HG03575 (cell line): ENCODE measurements around the gene PNPT1.
A peak's percentile ranks its signal among the peaks of the same experiment; 100 is the strongest.
"Not testable (repeated sequence)": the region's sequence is repeated elsewhere in the genome, so short reads cannot be mapped to it uniquely, and the experiment has no call there.

Experiments
- ATAC-seq: cut with Tn5 transposase; IDR thresholded peaks from one replicate; pipeline ENCODE4 v1.9.1; 2021; ENCODE audit not compliant: unreplicated experiment, insufficient number of reproducible peaks, low FRiP score; ENCODE audit errors: extremely low read depth

Gene PNPT1

GRCh38 chr2:55703350-55703749, 9.7 kb upstream of the PNPT1 start:
- no peak for ATAC-seq

DNA sequence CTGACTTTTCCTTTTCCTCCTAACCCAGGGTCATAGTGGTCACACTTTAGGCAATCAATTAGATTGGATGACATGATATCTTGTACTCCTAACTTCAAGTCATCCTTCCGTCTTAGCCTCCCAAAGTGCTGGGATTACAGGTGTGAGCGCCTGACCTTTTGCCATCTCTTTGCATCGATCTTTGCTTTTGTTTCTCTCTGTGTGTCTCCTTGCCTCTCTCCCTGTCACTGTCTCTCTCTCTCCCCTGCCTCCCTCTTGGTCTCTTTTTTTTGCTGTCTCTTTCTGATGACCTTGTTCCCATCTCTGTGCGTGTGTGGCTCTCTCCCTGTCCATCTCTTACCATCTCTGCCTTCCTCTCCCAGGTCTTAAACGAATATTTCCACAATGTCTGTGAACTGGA, 904 bp downstream of the PNPT1 start:
- ATAC-seq = not testable (repeated sequence)

GRCh38 chr2:55672630-55673029, 21.0 kb downstream of the PNPT1 start:
- ATAC-seq = no peak

GRCh38 chr2:55668956-55669355, 24.7 kb downstream of the PNPT1 start:
- no peak for ATAC-seq

DNA sequence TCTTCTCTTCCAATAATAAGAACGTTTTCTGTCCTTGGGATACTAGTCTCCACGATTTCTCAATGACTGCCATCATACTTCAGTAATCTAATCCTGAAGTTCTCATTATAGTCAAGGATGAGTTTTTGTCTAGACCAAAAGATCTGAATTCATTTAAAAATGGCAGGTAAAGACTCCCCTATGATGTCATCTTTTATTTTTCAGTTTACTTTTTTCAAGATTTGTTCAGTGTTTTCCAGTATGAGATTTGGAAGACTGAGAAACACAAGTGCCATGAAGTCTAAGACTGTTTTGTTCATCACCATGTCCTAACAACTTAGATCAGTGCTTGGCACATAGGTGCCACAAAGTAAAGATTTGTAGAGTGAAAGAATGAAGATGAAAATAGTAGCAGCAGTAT, 40.4 kb downstream of the PNPT1 start:
- ATAC-seq = no peak

GRCh38 chr2:55649211-55649610, 44.4 kb downstream of the PNPT1 start:
- no peak for ATAC-seq

- no peak for ATAC-seq
These were observed 56.8 kb downstream of the PNPT1 start for GRCh38 chr2:55636831-55637230.

GRCh38 chr2:55628931-55629330, 64.7 kb downstream of the PNPT1 start:
- no peak for ATAC-seq

GRCh38 chr2:55627915-55628314, 65.7 kb downstream of the PNPT1 start:
- no peak for ATAC-seq

- no peak for ATAC-seq
These were observed 71.8 kb downstream of the PNPT1 start for GRCh38 chr2:55621802-55622201.

- no peak for ATAC-seq
These were observed 73.4 kb downstream of the PNPT1 start for GRCh38 chr2:55620123-55620779.

DNA sequence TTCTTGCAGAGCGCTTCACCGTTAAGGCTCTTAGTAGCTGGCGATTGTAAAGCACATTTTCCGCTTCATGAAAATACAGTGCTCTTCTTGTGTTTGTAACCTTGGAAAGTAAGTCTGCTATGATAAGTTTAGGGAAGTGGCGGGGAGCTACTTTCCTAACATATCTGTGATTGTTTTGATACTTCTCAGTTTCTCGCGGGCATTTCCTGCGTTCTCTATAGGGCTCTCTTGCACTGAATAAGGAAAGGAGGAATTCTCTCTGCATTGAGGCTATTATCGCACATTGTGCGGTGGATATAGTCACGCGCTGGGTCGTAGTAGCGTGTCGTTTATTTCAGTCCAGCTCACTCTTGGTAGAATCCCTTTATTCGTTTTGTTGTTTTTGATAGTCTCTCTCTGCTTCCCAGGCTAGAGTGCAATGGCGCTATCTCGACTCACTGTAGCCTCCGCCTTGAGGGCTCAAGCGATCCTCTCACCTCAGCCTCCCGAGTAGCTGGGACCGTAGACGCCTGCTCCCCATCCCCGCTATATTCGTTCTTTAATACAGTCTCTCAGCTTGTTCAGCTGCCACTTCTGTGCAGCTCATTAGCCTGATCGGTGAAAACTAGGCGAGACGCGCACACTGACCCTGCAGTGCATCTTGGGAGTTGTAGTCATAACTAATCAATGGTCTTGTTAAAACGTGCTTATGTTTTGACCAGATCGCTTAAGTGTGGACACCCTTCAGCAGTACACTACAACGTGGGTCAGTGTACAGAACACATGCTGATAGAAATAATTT, 75.2 kb downstream of the PNPT1 start:
- peak; percentile 22 for ATAC-seq

- ATAC-seq = no peak
These were observed 75.7 kb downstream of the PNPT1 start for GRCh38 chr2:55618025-55618274.

DNA sequence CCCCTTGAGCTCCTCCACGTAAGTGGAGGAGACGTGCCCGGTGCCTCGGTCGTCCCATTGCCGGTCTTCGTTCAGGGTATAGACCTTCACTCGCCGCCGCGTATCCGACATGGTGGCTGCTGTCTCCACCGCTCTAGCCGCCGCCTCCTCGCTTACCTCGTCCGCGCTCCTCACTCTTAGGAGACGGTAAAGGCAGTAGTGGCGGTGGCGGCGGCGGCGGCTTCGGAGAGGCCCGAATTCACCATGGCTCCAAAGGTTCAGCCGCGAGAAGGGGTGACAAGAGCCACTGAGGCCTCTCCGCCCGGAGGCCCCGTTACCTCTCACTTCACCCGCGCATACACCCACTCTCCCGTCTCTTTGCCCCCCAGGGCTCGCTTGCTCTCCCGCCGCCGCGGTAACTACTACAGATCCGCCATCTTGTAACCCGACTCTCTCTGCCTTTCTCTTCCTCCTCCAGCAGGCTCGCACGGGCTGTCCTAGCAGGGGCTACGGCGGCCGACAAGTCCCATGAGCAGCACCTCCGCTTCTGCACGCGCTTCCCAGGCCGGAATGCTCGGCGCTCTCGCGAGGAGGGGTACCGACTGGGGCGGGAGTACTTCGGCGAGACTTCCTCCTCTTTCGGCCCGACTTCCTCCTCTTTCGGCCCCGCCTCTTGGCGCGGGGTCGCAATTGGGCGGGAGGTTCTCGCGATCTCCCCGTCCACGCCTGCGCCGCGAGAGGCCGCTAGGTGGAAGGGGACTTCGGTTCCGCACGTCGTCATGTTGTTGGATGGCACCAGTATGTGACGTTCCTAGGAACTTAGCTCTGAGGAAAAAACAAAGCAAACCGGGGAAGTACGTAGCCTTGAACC, 76.2 kb downstream of the PNPT1 start, which contains the start of gene PPP4R3B:
Gene PPP4R3B, minus strand, starts transcription at position 448 of the 850 bp plus-strand sequence. Its CDS starts 337 bp downstream, at position 111.
- ATAC-seq = peak; percentile 65

DNA sequence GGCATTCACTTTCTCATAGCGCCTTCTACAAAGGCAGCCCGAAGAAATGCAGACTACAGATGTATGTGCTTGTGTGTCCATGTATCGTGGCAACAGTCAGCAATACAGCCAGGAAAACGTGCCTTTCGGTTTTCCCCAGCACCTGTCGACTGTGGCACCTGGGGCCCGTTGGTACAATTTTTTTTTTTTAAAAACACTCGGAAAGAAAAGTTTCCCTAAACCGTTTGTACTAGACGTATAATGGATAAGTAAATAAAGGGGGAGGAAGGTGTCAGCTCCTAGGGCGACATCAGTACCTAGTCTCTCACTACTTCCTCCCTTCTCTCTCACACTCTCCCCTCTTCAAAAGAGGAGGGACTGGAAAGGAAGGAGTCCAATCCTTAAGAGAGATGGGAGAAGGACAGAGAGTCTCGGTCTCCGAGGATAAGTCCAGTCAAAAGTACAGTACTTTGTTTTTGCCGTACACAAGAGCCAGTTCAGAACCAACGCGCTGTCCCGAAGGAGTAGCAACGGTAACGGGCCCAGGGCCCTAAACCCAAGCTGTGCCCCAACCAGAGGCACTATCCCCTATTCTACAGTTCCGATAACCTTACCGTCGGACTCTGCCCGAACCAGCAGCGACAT, 77.0 kb downstream of the PNPT1 start:
- no peak for ATAC-seq

- ATAC-seq = no peak
These were observed 81.6 kb downstream of the PNPT1 start for GRCh38 chr2:55611997-55612396.

GRCh38 chr2:55610954-55611743, 82.5 kb downstream of the PNPT1 start:
- no peak for ATAC-seq

DNA sequence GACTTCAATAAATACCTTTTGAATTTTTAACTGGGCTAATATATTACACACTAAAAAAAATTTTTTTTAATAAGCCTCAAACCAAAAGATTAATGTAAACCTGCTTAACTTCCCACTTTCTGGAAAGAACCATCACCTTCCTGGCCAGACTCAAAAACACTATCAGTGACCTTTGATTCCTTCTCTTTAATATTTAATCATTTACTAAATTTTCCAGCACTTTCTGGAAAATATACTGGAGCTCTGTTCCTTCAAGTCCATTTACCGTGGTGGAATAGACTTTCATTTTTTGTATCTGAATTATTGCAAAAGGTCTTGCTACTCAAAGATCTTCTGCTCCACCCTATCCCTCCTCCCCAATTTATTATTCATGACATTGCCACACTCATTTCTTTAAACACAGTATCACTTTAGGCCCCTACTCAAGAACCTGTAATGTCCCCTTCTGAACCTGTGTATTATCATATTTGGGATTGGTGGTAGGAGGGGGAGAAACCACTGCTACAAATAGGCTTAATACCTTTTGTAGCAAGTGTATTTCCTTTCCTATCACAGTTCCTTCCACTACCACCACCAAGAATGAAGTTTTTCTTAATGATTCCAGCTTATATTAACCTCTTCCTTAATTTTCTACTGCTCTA, 83.6 kb downstream of the PNPT1 start:
- ATAC-seq = no peak
